ENCODE data around the gene OBP2B. TPM values are rescaled to one million over a fixed set of nuclear protein-coding genes. Genes with fewer than 3 reads are reported as not detected.

Gene OBP2B
- total and polyA plus RNA-seq, 2 experiments from 2014 or later, result not detected

GRCh38 chr9:133182151-133182550 is 26.9 kb downstream of the OBP2B start:
- ATAC-seq, result no peak
- Mint-ChIP-seq H3K4me3 (no peak overlapping the region), H3K4me1 (no peaks in the 10 kb centered on the region), H3K27me3 (ENCODE audit: insufficient read depth, low read depth, poor library complexity) (peaks cover 8% of the 10 kb centered on the region), H3K36me3 (ENCODE audit: low read depth) (no peaks in the 10 kb centered on the region), H3K9me3 (no peaks in the 10 kb centered on the region), H3K27ac (no peak overlapping the region)
- H3K4me1 ChIP-seq (ENCODE audit: insufficient read depth), result no peaks in the 10 kb centered on the region
- no peak for TF ChIP-seq ZNF462 (CRISPR knock-in tag; IDR thresholded peaks at IDR 0.05)
- TF ChIP-seq ETS1 (IDR thresholded peaks at IDR 0.05), result no peak
- TF ChIP-seq ZNF331 (CRISPR knock-in tag; IDR thresholded peaks at IDR 0.05; ENCODE audit: low read depth), result no peak
- TF ChIP-seq EZH2phosphoT487 (IDR thresholded peaks at IDR 0.05; ENCODE audit: unreplicated experiment), result no peak
- TF ChIP-seq STAT1 (IDR thresholded peaks at IDR 0.05; ENCODE audit: unreplicated experiment), result no peak
- no peak for TF ChIP-seq CTCF (conservative IDR thresholded peaks at IDR 0.05; ENCODE audit: low read depth in 2 of 2)
- peaks cover 7% of the 10 kb centered on the region; the same call in 1 of the 2 replicates for H3K27me3 ChIP-seq (ENCODE audit: insufficient read depth)
- H3K27ac ChIP-seq (ENCODE audit: low read depth), result no peak overlapping the region
- no peaks in the 10 kb centered on the region for H3F3A ChIP-seq (replicated peaks; ENCODE audit: low read depth)
- no peak overlapping the region for H2AFZ ChIP-seq
- no peaks in the 10 kb centered on the region for H3K79me2 ChIP-seq (replicated peaks; ENCODE audit: insufficient read depth)
- no peak overlapping the region for H3K4me3 ChIP-seq
- no peaks in the 10 kb centered on the region for H4K20me1 ChIP-seq (replicated peaks; ENCODE audit: insufficient read depth)
- no peaks in the 10 kb centered on the region for H3K9me2 ChIP-seq (ENCODE audit: insufficient read depth)
- no peak for DNase-seq (ENCODE audit: low spot score)
- no peaks in the 10 kb centered on the region for H3K36me3 ChIP-seq (ENCODE audit: insufficient read depth)
- no peak overlapping the region for H3K4me2 ChIP-seq

Data from GM23338 (cell line).